Activated CD4-positive, alpha-beta T cell treated with anti-CD3 and anti-CD28 coated beads for 48 hours (primary cell): Measurements from ENCODE around the gene RS1.

Source experiments
- DNase-seq: peaks from one replicate; pipeline ENCODE4 v3.0.0-alpha.2; 2020

Gene RS1

DNA sequence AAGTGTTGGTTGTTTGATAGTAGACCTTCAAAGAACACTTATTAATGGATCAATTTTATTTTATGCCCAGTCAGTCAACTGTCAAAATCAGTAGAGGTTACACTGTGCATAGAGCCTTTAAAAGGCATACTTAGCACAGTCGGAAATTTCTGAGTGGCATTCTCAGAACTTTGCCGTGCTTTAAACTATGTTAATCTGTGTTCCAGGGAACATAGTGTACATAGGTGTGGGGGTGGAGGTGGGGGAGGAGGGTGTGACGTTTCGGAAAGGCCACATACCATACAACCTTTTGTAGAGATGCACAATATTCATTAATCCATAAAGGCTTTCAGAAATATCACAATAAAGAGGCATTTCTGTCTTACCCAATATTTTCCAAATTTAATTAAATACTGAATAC lies 75.8 kb downstream of the RS1 start:
- no peak for DNase-seq

DNA sequence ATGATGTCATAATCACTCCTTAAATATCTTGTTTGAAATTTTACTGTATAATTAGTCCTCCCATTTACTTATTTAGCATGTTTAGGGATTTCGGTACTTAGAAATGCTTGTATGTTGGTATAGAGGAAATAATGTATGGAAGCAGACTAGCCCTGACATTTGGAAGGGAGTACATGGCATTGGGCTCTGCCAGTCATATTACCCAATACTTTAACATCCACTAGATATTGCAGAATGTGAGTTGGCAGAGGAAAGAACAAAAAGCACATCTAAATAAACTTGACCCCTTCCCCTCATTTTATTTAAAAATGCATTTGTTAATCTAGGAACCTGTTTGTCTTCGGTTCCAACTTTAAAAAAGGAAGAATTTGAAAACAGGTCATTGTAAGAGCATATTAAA lies 77.8 kb downstream of the RS1 start:
- no peak for DNase-seq

DNA sequence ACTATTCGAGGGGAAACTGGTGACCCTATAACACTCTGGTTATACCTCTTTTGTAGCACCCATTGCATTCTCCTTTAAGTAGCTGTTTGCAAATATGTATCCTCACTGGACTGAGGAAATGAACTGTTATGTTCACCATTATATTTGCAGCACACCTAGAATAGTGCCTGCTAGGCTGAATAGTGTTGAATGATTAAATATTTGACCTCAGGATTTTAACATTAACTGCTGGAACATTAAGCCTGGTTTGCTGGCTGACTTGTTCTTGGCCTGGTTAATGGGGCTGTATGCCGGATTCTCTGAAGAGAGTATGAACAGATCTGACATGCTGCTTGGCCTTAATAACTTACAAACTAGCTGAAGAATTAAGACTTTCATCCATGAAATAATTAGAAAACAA lies 80.1 kb downstream of the RS1 start:
- DNase-seq: no peak
